ENCODE results near the gene ATP6V1B1.
"Not testable (repeated sequence)": the region's sequence is repeated elsewhere in the genome, so short reads cannot be mapped to it uniquely, and the experiment has no call there.

Gene ATP6V1B1

DNA sequence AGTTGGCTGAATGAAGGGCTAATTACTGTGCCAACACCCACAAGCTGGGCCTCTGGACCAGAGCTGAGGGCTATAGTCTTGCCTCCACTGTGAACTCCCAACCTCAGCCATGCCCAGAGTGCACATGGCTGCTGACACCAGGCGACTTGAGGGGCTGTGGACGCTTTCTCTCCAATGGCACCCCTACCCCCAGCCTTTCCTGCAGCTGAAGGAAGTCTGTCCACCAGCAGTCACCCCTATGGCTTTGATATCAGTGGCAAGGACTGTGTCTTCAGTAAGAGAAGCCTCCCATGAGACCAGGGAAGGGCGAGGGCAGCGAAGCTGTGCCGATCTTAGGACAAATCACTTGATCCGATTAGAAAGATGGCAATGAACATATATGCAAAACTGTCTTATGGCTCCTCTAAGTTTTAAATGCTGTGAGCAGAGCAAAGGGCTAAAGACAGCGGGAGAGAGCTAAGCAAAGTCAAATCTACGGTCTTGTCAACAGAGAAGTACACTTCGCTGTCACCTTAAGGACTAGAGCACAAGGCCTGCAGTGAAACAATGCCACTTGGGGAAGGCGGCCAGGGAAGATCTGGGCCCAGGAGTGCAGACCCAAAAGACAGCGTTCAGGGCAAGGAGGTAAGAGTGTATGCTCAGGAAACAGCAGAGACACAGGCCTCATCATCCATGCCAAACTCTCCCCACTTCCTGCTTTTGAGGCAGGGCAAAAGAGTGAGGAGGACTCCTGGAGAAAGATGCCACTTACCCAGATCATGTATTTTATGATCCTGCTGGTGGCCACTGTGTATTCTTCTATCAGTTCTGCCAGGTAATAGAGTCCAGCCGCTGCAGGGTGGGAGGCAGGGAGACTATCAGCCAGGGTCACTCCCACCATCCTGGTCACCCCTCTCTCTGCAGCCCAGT is 57.5 kb downstream of the ATP6V1B1 start:
- DNase-seq, result no peak

DNA sequence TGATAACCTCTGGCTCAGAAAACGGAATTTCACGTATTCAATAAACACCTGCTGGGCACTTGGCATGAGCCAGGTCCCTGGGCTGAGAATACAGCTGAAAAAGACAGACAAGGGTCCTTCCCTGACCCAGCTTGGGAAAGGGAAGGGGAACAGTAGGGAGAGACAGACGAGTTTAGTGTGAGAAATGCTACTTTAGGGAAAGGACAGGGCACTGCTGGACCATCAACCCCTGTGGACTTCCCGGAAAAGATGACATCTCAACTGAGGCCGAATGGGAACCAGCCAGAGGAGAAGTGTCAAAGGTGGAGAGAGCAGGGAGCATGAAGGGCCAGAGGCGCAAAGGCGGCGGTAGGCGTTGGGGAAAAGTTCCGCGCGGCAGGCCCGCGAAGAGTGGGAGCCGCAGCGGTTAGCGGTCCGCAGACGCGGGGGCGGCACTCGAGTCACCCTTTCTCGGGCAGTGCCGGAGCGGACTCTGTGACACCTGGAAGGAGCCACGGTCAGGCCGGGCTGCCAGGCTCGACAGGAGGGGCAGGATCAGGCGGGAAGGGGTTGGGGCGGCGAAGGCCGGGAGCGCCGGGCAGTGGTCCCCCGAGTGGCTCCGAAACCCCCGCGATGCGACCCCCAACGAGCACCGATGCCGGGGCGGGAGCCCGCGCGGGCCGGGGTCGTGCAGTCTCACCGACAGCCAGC is 58.5 kb downstream of the ATP6V1B1 start:
- DNase-seq, result peak; percentile 69

DNA sequence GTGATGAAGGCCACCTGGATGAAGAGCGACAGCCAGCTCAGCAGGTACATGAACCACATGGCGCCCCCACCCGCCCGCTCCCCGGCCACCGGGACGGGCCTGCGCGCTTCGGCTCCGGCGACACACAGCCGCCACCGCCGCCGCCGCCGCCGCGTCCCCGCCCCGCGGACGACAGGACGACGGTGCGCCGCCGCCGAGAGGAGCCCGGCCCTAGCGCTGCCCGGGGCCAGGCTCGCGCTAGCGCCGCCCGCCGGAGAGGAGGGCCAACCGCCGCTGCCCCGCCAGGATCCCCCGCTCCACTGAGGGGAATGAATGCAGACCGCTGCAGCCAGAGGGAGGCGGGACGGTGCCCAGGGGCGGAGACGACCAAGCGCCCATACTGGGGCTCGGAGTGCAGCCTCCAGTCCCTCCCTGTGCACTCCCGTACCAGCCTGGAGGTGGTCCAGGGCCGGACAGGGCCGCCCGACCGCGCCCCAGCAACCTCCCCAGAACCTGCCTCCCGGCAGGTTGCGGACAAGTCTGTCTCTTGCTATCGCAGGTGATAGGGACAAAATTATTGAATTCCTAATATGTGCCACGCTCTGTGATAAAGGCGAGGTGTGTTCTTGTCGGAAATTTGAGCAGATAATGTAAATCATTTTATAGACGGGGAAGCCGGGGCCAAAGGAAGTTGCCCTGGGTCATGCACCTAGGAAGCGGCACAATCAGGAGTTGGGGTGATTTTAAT is 59.2 kb downstream of the ATP6V1B1 start, which contains the start of gene TEX261:
Gene TEX261 (minus strand): TSS at position 175 of the 727 bp plus-strand sequence. CDS start 116 bp downstream, at position 59.
- peak; percentile 91 for DNase-seq

DNA sequence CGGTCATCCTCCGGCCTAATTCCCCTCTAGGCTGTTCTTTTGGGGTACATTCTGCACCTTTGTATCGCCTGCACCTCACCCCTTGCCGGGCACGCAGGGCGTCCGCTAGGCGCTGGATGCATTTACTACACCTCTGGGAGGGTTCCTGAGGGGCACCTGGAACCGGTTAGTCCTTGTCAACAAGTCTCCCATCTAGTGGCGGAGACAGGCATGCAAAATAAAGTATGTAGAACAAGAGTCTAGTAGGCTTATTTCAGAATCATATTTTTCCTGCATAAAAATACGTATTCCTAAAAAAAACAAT is 59.7 kb downstream of the ATP6V1B1 start:
- no peak for DNase-seq

DNA sequence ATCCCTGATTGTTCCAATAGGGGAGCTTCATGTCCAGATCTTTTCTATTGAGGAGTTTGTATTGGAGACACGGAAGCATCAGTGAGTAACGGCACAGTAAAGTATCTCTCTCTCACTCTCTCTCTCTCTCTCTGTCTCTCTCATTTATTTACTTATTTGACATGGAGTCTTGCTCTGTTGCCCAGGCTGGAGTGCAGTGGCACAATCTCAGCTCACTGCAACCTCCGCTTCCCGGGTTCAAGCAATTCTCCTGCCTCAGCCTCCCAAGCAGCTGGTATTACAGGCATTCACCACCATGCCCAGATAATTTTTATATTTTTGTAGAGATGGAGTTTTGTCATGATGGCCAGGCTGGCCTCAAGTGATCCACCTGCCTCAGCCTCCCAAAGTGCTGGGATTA is 63.2 kb downstream of the ATP6V1B1 start:
- not testable (repeated sequence) for DNase-seq

DNA sequence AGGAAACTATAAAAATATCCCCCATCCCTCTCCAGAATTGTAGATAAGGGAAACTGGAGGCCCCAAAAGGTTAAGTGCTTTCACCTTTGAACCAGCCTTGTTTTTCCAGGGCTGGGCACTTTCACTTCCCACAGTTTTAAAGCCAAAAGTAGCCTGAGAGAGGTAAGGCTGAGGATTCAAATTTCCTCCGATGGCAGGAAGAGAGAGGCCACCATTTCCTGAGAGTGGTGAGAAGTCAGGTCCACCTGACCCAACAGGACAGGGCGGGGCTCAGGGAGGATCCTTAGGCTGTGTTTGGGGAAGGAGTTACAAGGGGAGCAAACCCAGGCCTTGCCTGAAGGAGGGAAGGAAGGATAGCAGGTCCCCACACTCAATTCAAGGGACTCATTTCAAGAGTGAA is 63.7 kb downstream of the ATP6V1B1 start:
- DNase-seq, result no peak

DNA sequence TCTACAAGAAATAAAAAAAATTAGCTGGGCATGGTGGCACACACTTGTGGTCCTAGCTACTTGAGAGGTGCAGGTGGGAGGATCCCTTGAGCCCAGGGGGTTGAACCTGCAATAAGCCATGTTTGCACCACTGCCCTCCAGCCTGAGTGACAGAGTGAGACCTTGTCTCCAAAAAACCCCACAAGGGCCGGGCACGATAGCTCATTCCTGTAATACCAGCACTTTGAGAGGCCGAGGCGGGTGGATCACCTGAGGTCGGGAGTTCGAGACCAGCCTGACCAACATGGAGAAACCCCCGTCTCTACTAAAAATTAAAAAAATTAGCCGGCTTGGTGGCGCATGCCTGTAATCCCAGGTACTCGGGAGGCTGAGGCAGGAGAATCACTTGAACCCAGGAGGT is 64.2 kb downstream of the ATP6V1B1 start:
- DNase-seq, result not testable (repeated sequence)

DNA sequence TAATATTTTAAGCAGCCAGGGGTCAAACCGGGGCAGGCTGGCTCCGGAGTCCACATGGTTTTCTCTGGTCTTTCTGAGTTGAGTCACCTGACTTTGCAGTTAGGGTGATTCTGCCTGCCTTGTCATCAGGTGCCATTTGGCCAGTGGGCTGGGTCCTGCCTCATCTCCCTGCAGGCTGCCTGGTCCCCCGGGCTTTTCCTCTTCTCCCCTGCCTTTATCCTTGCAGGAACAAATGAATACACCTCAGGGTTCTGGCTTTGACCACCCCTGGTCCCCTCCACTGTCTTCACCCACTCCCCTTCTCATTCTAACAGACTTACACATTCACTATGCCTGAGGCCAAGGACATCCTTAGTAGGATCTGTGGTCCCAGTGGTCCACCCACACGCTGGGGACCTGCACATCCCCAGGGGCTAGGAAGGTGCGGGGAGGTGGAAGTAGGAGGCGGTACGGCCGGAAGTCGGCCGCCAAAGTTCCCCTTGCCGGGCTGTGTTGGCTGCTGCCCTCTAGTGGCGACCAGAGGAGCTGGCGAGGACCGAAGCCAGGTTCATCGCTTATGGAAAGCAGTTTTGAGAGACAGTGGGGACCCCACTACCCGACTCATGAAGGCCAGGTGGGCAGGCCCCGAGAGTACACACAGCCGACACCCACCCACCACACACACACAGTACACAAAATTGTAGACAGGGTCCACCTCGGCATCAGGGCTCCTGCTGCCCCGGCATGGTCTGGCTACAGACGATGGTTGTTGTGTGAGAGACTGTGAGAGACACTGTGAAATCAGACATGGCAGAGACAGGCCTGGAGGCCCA is 65.3 kb downstream of the ATP6V1B1 start:
- DNase-seq, result peak; percentile 81

DNA sequence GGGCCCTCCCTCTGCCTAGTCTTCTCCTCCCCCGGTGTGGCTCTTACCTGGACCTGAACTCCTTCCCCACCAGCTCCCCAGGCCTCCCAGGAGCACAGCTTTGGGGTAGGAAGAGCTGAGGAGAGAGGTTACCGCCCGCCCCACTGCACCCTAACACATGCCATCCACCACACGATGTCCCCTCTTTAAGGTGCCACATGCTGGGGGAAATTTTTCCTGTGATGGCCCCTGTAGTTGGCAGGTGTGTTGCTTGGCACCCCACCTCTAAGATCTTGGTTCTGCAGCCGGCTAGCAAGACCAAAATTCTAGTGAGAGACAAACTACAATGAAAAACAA is 65.9 kb downstream of the ATP6V1B1 start:
- no peak for DNase-seq

DNA sequence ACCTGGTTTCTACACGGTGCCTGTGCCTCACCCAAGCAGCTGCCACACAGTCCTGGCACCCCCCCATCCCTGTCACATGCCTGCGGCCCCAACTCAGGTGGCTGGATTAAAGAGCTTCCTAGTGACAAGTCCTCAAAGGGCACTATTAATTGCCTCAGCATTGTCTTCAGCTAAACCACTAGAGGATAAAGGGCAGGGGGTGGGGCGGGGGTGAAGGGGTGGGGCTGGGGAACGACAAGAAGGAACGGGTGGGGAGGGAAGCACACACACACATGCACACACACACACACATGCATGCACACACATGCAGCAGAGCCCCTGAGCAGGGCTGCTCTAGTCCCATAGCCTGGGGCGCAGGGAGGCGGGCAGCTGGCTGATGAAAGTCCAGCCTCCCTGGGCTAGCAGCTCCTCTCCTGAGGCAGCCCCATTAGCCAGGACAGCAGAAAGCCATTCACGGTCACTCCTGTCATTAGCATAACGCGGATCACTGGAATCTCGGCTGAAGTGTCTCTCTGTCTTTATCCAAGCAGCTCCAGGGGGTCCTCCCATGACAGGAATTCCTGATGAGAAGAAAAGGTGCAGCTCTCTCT is 66.4 kb downstream of the ATP6V1B1 start:
- no peak for DNase-seq

DNA sequence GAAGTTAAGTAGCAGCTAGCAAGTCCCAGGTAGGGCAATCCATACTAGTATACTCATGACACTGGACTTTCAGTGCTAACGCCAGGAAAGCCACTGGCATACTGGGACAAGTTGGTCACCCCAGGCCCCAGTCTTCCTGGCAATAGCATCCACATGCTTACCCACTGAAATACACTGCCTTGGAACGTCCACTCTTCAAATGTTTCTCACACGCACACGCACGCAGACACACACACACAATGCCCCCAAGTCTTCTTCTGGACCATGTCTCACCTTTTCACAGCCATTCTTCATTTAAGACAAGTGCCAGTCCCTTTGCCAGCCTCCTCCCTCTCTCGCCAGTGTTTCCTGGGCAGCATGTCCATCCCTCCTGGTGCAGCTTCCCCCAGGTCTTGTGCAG is 67.7 kb downstream of the ATP6V1B1 start:
- DNase-seq, result no peak

DNA sequence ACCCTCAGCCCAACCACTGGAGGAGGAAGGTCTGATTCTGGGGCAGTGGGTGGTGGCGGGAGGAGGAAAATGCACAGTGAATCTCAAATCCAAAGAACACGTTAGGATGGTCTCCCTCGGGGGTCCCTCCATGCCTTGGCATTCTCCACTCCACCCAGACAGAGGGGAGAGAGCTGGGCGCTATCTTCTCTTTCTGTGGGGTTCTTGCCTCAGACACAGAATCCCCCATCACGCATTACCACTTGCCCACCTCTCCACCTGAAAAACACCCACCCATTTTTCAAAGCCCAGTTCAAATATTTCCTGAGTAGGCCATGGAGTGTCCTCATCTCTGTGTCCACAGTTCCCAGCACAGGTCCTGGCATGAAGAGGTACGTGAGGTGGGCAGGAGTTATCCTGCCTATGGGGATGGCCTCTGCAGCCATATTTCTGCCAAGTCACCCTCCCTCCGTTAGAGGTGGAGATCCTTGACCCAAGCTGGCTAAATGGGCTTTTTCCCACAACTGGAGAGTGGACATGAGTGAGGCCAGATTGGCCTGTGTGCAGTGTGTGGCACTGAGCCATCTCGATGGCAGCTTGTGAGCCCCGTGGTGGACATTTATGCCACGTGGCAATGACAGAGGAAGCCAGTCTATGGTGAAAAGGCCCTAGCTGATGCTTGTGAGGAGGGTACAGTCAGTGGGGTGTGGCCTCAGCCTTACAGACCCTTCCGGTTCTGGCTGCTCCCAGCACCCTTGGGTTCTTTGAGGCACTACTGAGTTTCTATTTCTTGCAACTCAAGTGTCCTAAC is 68.5 kb downstream of the ATP6V1B1 start:
- no peak for DNase-seq

DNA sequence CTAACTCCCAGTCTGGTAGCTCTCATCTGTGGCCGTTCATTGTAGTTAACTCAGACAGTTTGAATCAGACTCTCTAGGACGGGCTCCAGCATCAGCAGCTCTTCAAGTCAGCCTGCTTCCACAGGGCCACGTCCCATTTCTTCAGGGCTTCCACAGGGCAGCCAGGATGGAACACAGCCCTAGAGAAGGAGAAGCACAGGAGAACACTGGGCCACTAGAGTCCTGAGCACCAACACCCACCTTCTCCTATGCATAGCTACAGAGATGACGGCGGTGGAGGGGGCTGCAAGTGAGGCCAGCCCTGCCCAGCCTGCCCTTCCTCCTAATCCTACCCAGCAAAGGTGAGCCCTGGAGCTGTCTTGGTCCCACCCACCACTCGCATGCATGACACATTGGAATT is 69.2 kb downstream of the ATP6V1B1 start:
- DNase-seq, result no peak

DNA sequence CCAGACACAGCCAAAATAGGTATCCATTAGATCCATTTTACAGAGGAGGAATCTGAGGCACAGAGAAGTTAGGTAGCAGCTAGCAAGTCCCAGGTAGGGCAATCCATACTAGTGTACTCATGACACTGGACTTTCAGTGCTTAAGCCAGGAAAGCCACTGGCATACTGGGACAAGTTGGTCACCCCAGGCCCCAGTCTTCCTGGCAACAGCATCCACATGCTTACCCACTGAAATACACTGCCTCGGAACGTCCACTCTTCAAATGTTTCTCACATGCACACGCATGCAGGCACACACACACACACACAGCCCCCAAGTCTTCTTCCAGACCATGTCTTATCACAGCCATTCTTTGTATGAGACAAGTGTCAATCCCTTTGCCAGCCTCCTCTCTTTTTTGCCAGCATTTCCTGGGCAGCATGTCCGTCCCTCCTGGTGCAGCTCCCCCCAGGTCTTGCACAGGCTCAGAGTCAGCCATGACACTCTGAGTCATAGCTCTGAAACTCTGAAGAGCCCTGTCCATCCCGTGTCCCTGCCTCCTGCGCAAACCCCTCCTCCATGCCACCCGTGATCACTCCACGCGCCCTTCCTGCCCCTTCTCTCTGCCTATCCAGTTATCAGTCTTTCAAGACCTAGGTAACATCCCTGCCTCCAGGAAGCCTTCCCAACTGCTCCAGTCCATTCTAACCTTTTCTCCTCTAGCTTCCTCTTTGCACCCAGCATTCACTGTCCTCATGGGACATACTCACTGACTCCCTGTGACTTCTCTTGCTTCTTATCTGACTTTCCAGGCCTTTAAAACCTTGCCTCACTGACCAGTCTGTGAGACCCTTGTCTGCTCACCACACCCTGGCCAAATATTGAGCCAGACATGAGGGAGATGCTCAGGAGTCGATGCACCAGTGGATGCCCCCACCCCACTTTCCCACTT is 69.8 kb downstream of the ATP6V1B1 start:
- no peak for DNase-seq

DNA sequence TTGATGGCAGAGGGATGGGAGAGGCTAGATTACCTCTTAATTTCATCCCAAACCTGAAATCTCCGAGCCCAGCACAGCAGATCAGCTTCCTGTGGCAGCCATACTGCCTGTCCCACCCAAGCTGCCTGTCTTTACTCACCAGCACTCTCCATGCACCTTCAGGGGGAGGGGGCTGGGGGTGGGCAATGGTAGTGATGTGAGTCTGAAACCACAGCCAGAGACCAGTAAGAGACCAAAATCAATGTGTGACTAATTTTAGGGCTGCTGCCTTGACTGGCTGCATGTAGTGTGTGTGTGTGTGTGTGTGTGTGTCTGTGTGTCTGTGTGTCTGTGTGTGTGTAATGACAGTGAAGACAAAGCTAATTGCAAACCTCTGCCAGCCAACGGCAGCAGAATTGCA is 70.6 kb downstream of the ATP6V1B1 start:
- DNase-seq, result no peak

DNA sequence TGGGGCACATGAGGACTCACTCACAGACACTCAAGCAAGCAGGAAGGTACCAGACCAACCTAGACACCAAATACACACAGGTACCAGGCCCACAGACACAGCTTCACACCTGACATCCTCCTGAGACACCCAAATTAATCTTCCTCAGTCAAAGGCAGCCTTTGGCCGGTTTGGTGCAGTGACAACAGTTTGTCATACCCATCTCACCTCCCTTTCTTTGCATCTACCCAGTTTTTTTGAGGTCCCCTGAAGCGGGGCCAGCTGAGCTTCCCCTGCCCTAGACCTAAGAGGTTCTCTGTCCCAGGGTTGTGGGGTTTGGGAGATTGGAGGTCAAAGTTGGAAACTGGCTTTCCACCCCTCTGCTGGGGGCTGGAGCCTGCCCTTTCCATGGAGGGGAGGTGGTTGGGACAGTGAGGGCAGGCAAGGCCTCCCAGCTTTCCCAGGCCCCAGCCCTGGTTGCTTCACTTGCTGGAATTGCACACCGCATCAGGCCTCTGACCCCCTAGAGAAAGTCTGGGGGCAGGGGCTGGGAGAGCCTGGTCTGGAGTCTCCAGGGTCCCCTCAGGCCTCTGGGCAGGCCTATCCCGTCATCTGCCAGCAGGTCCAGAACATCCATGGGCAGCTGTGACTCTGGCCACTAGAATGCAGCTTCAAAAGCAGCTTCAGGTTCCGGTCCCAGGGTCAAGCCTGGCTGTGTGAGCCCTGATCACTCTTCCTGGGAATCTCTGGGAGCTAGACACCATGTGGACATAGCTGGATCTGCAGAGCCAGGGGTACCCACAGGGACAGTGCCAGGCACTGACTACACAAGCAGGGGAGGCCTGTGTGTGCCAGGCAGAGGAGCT is 71.5 kb downstream of the ATP6V1B1 start:
- no peak for DNase-seq

DNA sequence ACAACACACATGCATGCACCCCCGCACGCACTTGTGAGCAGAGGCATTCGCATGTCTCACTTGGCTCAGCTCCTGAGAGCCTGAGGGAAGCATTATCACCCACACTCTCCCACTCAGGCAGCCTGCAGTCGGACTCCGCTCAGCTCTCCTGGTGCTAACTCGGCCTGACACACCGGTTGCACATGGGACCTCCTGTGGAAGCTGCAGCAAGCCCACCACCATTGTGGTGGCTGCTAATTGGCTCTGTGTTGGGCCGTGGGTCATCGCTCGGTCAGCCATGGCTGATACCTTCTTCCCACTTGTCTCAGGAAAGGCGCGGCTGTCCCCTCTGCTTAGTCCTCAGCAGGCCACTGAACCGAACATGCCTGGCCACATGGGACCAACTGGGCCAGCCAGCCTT is 72.6 kb downstream of the ATP6V1B1 start:
- no peak for DNase-seq

DNA sequence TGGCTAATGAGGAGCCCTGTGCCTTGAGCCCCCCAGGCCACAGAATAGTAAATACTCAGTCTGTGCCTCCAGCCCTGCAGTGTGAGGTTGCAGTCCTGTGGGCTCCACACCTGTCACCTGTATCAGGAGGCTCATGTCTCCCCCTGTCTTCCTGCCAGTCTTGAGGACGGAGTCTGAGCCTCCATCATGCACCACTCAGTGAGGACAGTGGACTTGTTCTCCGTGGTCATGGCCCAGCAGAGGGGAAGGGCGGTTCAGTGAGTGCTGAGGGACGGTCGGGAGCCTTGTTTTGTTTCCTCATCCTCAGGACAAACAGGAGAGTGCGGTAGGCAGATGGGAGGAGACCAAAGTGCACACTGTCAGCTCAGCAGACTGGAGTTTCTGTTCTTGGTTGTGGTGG is 76.1 kb downstream of the ATP6V1B1 start:
- DNase-seq, result not testable (repeated sequence)

Data from activated CD4-positive, CD25-positive, alpha-beta regulatory T cell treated with anti-CD3 and anti-CD28 coated beads, Interleukin-2, amount 50 U/mL, for 72 hours (primary cell).